Measurements from ENCODE around the gene KCNG2.

- TF ChIP-seq CTCF (IDR thresholded peaks at IDR 0.05) (no peak), EZH2 (IDR thresholded peaks at IDR 0.05) (no peak)
Measured at GRCh38 chr18:79796016-79796415, 1.7 kb upstream of the KCNG2 start.

All from neural progenitor cell (in vitro differentiated cells).